ENCODE results near the gene EFS. TPM values are rescaled to one million over a fixed set of nuclear protein-coding genes. Genes with fewer than 3 reads are reported as not detected.

Gene EFS
- total RNA-seq, 2 experiments from 2014 or later = not detected

- H3K4me3 Mint-ChIP-seq = peak overlapping the region; percentile 93
- DNase-seq (no peak), ATAC-seq (ENCODE audit: low read depth) (no peak)
- H3K36me3 Mint-ChIP-seq = peaks cover 13% of the 10 kb centered on the region
- POLR2A ChIA-PET = interaction anchor here (0.6 to 6.4 kb wide), 16 partner anchors 10 to 795 kb away, joined by 3 to 182 read pairs (median 8); partner anchors contain the start of genes ACIN1, BCL2L2, C14orf119 and CEBPE
- H3K9me3 Mint-ChIP-seq = no peaks in the 10 kb centered on the region
- peak overlapping the region; percentile 98 for H3K27ac Mint-ChIP-seq
- no peaks in the 10 kb centered on the region for H3K27me3 Mint-ChIP-seq
- peaks cover 26% of the 10 kb centered on the region for H3K4me1 Mint-ChIP-seq
These were observed 45.0 kb downstream of the EFS start for GRCh38 chr14:23319746-23320583.

DNA sequence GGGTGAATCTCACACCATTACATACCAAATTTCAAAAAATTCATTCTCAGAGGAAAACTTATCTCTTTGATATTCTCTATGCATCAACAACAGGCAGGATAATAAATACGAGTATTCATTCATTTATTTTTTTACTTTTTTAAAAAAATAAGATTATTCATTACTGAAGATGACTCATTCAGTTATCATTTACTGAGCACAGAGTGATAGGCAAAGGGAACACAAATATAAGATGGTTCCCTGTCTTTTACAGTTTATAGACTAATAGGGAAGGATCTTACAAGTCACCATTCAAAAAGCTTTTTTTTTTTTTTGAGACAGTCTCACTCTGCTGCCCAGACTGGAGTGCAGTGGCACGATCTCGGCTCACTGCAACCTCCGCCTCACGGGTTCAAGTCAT is 48.7 kb downstream of the EFS start:
- H3K27ac Mint-ChIP-seq = no peak overlapping the region
- ATAC-seq (ENCODE audit: low read depth) = no peak
- H3K9me3 Mint-ChIP-seq = no peaks in the 10 kb centered on the region

GRCh38 chr14:23310546-23310945 is 54.4 kb downstream of the EFS start:
- Mint-ChIP-seq H3K27ac (no peak overlapping the region), H3K36me3 (peaks cover 2% of the 10 kb centered on the region), H3K9me3 (no peaks in the 10 kb centered on the region), H3K4me1 (peaks cover 5% of the 10 kb centered on the region), H3K4me3 (no peak overlapping the region), H3K27me3 (peaks cover 14% of the 10 kb centered on the region)
- POLR2A ChIA-PET = interaction anchor here (2.4 to 2.6 kb wide), 2 partner anchors 8 to 11 kb away, joined by 11 to 12 read pairs; partner anchors contain the start of genes PABPN1 and PPP1R3E
- DNase-seq (no peak), ATAC-seq (ENCODE audit: low read depth) (no peak)

More for the DNA sequence above, 48.7 kb downstream of the EFS start:
- Mint-ChIP-seq H3K4me1 (peaks cover 13% of the 10 kb centered on the region), H3K36me3 (peaks cover 3% of the 10 kb centered on the region), H3K4me3 (no peak overlapping the region), H3K27me3 (no peaks in the 10 kb centered on the region)
- POLR2A ChIA-PET = no interaction called here
- no peak for DNase-seq

DNA sequence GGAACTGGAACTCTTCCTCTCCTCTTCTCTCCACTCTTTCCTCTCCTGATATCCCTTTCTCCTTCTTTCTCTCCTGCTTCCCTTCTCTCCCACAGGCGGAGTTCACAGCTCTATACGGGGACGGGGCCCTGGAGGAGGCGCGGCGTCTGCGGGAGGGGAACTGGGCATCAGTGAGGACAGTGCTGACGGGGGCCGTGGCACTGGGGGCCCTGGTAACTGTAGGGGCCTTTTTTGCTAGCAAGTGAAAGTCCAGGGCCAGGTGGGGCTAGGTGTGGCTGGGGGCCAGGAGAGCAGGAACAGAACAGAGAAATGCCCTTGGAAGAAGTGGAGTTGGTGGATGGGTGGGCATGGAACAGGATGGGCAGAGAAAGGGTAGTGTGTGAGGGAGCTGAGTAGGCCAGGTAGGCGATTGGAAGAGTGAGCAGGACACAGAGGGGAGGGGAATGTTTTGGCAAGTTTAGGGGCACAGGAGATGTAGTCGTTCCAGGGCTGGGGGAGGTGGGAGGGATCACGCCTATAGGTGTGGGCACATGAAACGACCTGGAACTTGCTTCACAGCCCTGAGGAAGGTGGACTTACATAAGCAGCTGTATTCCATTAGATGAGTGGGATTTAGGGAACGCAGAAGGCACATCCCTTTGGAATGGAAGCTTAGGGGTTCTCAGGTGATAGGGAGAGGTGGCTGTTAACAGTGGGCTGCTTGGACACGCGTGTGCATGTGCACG is 56.1 kb downstream of the EFS start:
- DNase-seq (no peak), ATAC-seq (ENCODE audit: low read depth) (no peak)
- Mint-ChIP-seq H3K27ac (no peak overlapping the region), H3K4me3 (no peak overlapping the region), H3K9me3 (no peaks in the 10 kb centered on the region), H3K27me3 (peaks cover 14% of the 10 kb centered on the region), H3K4me1 (peaks cover 5% of the 10 kb centered on the region), H3K36me3 (peaks cover 2% of the 10 kb centered on the region)
- POLR2A ChIA-PET = interaction anchor here (2.4 to 3.4 kb wide), 2 partner anchors 12 kb away, joined by 11 to 21 read pairs; partner anchors contain the start of gene PABPN1

DNA sequence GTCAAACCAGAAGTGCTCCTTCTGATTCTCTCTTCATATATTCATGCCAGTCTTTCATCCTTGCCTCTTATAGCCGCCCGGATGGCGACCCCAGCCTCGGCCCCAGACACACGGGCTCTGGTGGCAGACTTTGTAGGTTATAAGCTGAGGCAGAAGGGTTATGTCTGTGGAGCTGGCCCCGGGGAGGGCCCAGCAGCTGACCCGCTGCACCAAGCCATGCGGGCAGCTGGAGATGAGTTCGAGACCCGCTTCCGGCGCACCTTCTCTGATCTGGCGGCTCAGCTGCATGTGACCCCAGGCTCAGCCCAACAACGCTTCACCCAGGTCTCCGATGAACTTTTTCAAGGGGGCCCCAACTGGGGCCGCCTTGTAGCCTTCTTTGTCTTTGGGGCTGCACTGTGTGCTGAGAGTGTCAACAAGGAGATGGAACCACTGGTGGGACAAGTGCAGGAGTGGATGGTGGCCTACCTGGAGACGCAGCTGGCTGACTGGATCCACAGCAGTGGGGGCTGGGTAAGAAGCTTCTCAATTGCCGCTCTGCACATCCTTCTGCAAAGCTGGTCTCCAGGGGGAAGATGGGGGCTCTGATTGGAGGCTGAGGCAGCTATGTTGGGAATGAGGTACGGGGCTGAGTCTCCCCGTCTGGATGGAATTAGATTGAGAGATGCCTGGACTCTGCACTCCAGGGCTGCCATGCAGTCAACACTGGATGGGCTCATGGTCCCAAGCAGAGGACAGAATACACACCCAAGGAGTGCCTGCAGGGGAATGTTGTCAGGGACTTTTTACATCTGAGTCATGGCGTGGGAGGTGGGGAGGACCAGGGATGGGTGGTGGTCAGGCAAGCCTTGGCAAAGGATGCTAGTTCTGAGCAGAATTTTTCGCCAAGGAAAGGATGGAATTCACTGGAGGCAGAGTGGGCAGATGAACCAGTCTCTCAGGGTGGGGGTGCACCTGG is 57.0 kb downstream of the EFS start:
- DNase-seq (no peak), ATAC-seq (ENCODE audit: low read depth) (no peak)
- H3K9me3 Mint-ChIP-seq = no peaks in the 10 kb centered on the region
- peaks cover 2% of the 10 kb centered on the region for H3K36me3 Mint-ChIP-seq
- H3K27ac Mint-ChIP-seq = peak overlapping the region; percentile 7
- H3K4me3 Mint-ChIP-seq = peak overlapping the region; percentile 80
- peaks cover 10% of the 10 kb centered on the region for H3K4me1 Mint-ChIP-seq
- H3K27me3 Mint-ChIP-seq = peaks cover 14% of the 10 kb centered on the region
- POLR2A ChIA-PET = interaction anchor here (3.4 kb wide), 1 partner anchor 13 kb away, joined by 21 read pairs; the partner anchor contains the start of gene PABPN1

GRCh38 chr14:23307146-23307530 is 57.8 kb downstream of the EFS start:
- Mint-ChIP-seq H3K9me3 (no peaks in the 10 kb centered on the region), H3K27ac (peak overlapping the region; percentile 76)
- POLR2A ChIA-PET = interaction anchor here (3.4 kb wide), 1 partner anchor 14 kb away, joined by 21 read pairs; the partner anchor contains the start of gene PABPN1

GRCh38 chr14:23306412-23307145 is 58.4 kb downstream of the EFS start, which contains the start of gene BCL2L2:
BCL2L2 (plus strand) TSS chr14:23306833; CDS start chr14:23307768, 935 bp downstream.
- H3K4me3 Mint-ChIP-seq = peak within 1 kb of the TSS; percentile 80

More at GRCh38 chr14:23307146-23307530, 57.8 kb downstream of the EFS start:
- H3K27me3 Mint-ChIP-seq = peaks cover 14% of the 10 kb centered on the region
- ATAC-seq (ENCODE audit: low read depth) = no peak
- peaks cover 2% of the 10 kb centered on the region for H3K36me3 Mint-ChIP-seq
- H3K4me3 Mint-ChIP-seq = peak overlapping the region; percentile 80
- H3K4me1 Mint-ChIP-seq = peaks cover 13% of the 10 kb centered on the region
- no peak for DNase-seq

More at GRCh38 chr14:23306412-23307145, 58.4 kb downstream of the EFS start, which contains the start of gene BCL2L2:
- POLR2A ChIA-PET = interaction anchor here (0.6 to 3.4 kb wide), 2 partner anchors 14 to 434 kb away, joined by 4 to 21 read pairs; partner anchors contain the start of gene PABPN1
- H3K4me1 Mint-ChIP-seq = peaks cover 13% of the 10 kb centered on the region
- H3K9me3 Mint-ChIP-seq = no peaks in the 10 kb centered on the region
- DNase-seq (peak; percentile 49), ATAC-seq (ENCODE audit: low read depth) (no peak)
- H3K27me3 Mint-ChIP-seq = peaks cover 14% of the 10 kb centered on the region
- H3K36me3 Mint-ChIP-seq = peaks cover 2% of the 10 kb centered on the region
- H3K27ac Mint-ChIP-seq = peak within 1 kb of the TSS; percentile 76

Small RNA genes within 50 kb of the gene (microRNA-seq; reads per million reads assigned to microRNA genes)
- not detected for gene MIR208A

Other genes with a start within 250 kb of the EFS start
- 1 to 10 TPM; 1.8 to 2.1 TPM for gene CEBPE, start 245.9 kb downstream of the EFS start, total RNA-seq
- 1 to 10 TPM; 1.8 to 3.1 TPM for gene SLC7A8, start 181.5 kb downstream of the EFS start, total RNA-seq
- not detected for gene RNF212B, start 127.2 kb downstream of the EFS start, total RNA-seq
- gene HOMEZ, start 79.0 kb downstream of the EFS start, total RNA-seq = 10 to 100 TPM; 11.8 to 12.8 TPM
- gene PPP1R3E, start 62.3 kb downstream of the EFS start, total RNA-seq = 10 to 100 TPM; 50.8 to 51.7 TPM
- gene BCL2L2, start 58.3 kb downstream of the EFS start, total RNA-seq = 1 to 10 TPM; 3.7 to 5.7 TPM
- gene PABPN1, start 43.7 kb downstream of the EFS start, total RNA-seq = 100 to 1,000 TPM; 207 to 208 TPM
- gene SLC22A17, start 12.3 kb downstream of the EFS start, total RNA-seq = 1 to 10 TPM; 3.4 to 4.8 TPM
- gene IL25, start 7.6 kb upstream of the EFS start, total RNA-seq = under 1 TPM in 1 of 2 experiments, not detected in 1; 0.39 TPM
- gene CMTM5, start 11.9 kb upstream of the EFS start, total RNA-seq = not detected
- not detected for gene MYH6, start 43.1 kb upstream of the EFS start, total RNA-seq
- not detected for gene MYH7, start 70.5 kb upstream of the EFS start, total RNA-seq
- 10 to 100 TPM; 48.0 to 50.8 TPM for gene NGDN, start 104.5 kb upstream of the EFS start, total RNA-seq
- 1 to 10 TPM in 1 of 2 experiments, under 1 TPM in 1; 0.75 to 1.4 TPM for gene ZFHX2, start 186.6 kb upstream of the EFS start, total RNA-seq
- gene THTPA, start 191.1 kb upstream of the EFS start, total RNA-seq = 10 to 100 TPM; 14.2 to 19.2 TPM
- gene AP1G2, start 202.6 kb upstream of the EFS start, total RNA-seq = 100 to 1,000 TPM; 335 to 389 TPM
- gene JPH4, start 213.6 kb upstream of the EFS start, total RNA-seq = not detected

Data from activated naive CD8-positive, alpha-beta T cell treated with anti-CD3 and anti-CD28 coated beads, Interleukin-2, amount 10 ng/mL, durations not matched to agents 7 days and 5 days (primary cell).